Upper lobe of left lung (tissue), 6 donors: Measurements from ENCODE around the gene MYLK. TPM values are rescaled to one million over a fixed set of nuclear protein-coding genes. Genes with fewer than 3 reads are reported as not detected.

ENCODE experiments used
- ATAC-seq, 2 donors: fragments of 200-7000 bp; cut with Tn5 transposase; one replicate each; pipeline ENCODE4 v1.9.1; 2022; ENCODE audit warnings: mild to moderate bottlenecking in 2 of 2, moderate library complexity in 2 of 2; ENCODE audit not compliant: low FRiP score in 2 of 2
- DNase-seq, 2 donors: peaks; one replicate each; pipeline ENCODE4 v3.0.0-alpha.2; 2019 to 2020
- H3K27ac ChIP-seq, 4 donors: fragments of 200-600 bp; sonication (generic); one replicate each; pipeline ENCODE4 v1.5.1; 2016 to 2019
- H3K27me3 ChIP-seq, 4 donors: fragments of 200-600 bp; sonication (generic); one replicate each; pipeline ENCODE4 v1.5.1; 2017 to 2019
- H3K36me3 ChIP-seq, 4 donors: fragments of 200-600 bp; sonication (generic); one replicate each; pipeline ENCODE4 v1.5.1; 2016 to 2019
- H3K4me1 ChIP-seq, 4 donors: fragments of 200-600 bp; sonication (generic); one replicate each; pipeline ENCODE4 v1.5.1; 2018 to 2019
- H3K4me3 ChIP-seq, 4 donors: fragments of 200-600 bp; sonication (generic); one replicate each; pipeline ENCODE4 v1.5.1; 2017 to 2019; ENCODE audit warnings: mild to moderate bottlenecking in 2 of 4, moderate library complexity in 1 of 4
- H3K9me3 ChIP-seq, 4 donors: fragments of 200-600 bp; sonication (generic); one replicate each; pipeline ENCODE4 v1.5.1; 2018 to 2019
- EP300 ChIP-seq, 4 donors: sonication (generic); formaldehyde crosslinking; IDR thresholded peaks; one replicate each; pipeline ENCODE4 v1.5.1; 2017; ENCODE audit warnings: antibody characterized with exemption in 4 of 4, control low read depth in 2 of 4
- POLR2A ChIP-seq, 4 donors: fragments of 450-650 bp; IDR thresholded peaks; one replicate each; pipeline ENCODE4 v1.5.1; 2016 to 2017; ENCODE audit warnings: antibody characterized with exemption in 4 of 4, mild to moderate bottlenecking in 2 of 4
- POLR2AphosphoS5 ChIP-seq, 2 donors: sonication (generic); formaldehyde crosslinking; IDR thresholded peaks; one replicate each; pipeline ENCODE4 v1.5.1; 2017; ENCODE audit warnings: antibody characterized with exemption in 2 of 2
- WGBS, 2 donors: methylation state at CpG; one replicate each; pipeline ENCODE4 v1.1.5; 2017 to 2018; 5-methylcytosine and 5-hydroxymethylcytosine counted together
- total RNA-seq, 6 donors: library from RNA; depleted of rRNA in 4 of 6; stranded (reverse); fragments of >200 nt in 4 of 6; gene quantifications; one replicate each; pipeline versions ENCODE4 v1.1.0 to v1.2.1, GENCODE V29; 2016 to 2021
- TF ChIP-seq, protein P1 (sequence below), 6 experiments: fragments of 450-650 bp in 4 of 6; fragments of 200-600 bp in 2 of 6; sonication (generic) in 2 of 6; IDR thresholded peaks; one replicate each; pipeline ENCODE4 v1.5.1; 2016 to 2019; ENCODE audit warnings: antibody characterized with exemption in 6 of 6
- donor health status: DM: no; HTN: no; CAD: no; lungs with moderate emphysema.
- donor health status: DM: no; HTN: yes; CAD: no; lungs with severe emphysema.

Gene MYLK
- total RNA-seq, 6 donors from 2014 or later = 105 to 378 (median 160) TPM

DNA sequence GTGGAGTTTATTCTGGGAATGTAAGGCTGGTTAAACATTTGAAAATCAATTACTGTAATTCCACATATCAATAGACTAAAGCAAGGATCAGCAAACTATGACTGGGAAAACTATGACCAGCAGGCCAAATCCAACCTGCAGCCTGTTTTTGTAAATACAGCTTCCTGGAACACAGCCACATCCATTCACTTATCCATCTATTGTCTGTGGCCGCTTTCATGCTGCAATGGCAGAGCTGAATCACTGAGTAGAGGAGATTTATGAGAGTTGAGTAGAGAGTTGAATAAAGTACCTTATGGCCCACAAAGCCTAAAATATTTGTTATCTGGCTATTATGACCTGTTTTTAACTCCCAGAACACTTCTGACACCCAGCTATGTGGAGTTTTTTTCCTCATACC is 12.2 kb downstream of the MYLK start:
- H3K9me3 ChIP-seq = no peaks in the 10 kb centered on the region
- H3K36me3 ChIP-seq = no peaks in the 10 kb centered on the region
- DNase-seq (no peak), ATAC-seq (no peak)
- H3K27me3 ChIP-seq = no peaks in the 10 kb centered on the region
- 67 to 70% methylated on average over 1 of the region's 1 CpG for WGBS, 2 donors
- H3K27ac ChIP-seq = no peak overlapping the region
- no peaks in the 10 kb centered on the region for H3K4me1 ChIP-seq
- TF ChIP-seq, protein P1, sequence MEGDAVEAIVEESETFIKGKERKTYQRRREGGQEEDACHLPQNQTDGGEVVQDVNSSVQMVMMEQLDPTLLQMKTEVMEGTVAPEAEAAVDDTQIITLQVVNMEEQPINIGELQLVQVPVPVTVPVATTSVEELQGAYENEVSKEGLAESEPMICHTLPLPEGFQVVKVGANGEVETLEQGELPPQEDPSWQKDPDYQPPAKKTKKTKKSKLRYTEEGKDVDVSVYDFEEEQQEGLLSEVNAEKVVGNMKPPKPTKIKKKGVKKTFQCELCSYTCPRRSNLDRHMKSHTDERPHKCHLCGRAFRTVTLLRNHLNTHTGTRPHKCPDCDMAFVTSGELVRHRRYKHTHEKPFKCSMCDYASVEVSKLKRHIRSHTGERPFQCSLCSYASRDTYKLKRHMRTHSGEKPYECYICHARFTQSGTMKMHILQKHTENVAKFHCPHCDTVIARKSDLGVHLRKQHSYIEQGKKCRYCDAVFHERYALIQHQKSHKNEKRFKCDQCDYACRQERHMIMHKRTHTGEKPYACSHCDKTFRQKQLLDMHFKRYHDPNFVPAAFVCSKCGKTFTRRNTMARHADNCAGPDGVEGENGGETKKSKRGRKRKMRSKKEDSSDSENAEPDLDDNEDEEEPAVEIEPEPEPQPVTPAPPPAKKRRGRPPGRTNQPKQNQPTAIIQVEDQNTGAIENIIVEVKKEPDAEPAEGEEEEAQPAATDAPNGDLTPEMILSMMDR (IDR thresholded peaks at IDR 0.05) = no peak
- TF ChIP-seq EP300 (IDR thresholded peaks at IDR 0.05) (no peak), POLR2AphosphoS5 (IDR thresholded peaks at IDR 0.05) (no peak), POLR2A (IDR thresholded peaks at IDR 0.05) (no peak)
- H3K4me3 ChIP-seq = no peak overlapping the region

DNA sequence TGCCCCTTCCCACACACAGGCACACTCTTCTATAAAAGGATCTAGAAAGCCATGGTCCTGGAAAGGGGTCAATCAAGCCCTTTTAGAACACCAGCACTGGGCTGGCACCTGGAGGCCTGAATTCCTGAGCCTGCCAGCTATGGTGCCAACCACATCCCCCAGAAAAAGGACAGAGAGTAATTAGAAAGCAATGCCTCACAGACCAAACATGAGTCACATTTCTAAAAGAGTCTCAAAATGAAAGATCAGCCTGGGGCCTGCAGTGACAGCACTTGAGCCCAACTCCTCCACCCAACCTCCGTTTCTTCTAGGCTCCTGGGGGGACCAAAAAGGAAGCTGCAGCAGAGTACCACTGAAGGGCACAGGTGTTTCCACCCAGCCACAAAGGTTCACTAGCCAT is 14.1 kb downstream of the MYLK start:
- H3K27me3 ChIP-seq = no peaks in the 10 kb centered on the region
- no peaks in the 10 kb centered on the region for H3K4me1 ChIP-seq
- no peaks in the 10 kb centered on the region for H3K9me3 ChIP-seq
- TF ChIP-seq POLR2A (IDR thresholded peaks at IDR 0.05) (no peak), POLR2AphosphoS5 (IDR thresholded peaks at IDR 0.05) (no peak), EP300 (IDR thresholded peaks at IDR 0.05) (no peak)
- TF ChIP-seq, protein P1 (IDR thresholded peaks at IDR 0.05) = no peak
- no peaks in the 10 kb centered on the region for H3K36me3 ChIP-seq
- 93 to 100% methylated on average over 1 of the region's 1 CpG for WGBS, 2 donors
- H3K27ac ChIP-seq = no peak overlapping the region
- no peak overlapping the region for H3K4me3 ChIP-seq
- DNase-seq (no peak), ATAC-seq (no peak)

DNA sequence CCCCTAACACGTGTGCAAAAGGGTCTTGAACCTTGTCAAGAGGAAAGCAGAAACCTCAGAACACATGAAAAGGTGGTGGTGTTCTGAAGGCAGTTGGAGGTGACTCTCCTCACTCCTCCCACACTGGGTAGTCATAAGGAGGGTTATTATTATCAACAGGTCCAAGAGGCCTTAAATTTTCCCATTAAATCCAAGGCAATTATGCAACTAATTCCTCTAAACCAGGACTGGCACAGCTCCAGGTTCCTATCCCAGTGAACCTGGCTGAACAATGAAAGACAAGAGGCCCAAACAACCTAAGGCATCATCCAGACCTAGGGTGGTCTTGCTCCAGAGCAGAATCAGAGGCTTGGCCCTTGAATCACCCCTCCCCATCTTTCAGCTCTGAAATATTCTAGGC is 15.0 kb downstream of the MYLK start:
- 63 to 78% methylated on average over 1 of the region's 1 CpG for WGBS, 2 donors

DNA sequence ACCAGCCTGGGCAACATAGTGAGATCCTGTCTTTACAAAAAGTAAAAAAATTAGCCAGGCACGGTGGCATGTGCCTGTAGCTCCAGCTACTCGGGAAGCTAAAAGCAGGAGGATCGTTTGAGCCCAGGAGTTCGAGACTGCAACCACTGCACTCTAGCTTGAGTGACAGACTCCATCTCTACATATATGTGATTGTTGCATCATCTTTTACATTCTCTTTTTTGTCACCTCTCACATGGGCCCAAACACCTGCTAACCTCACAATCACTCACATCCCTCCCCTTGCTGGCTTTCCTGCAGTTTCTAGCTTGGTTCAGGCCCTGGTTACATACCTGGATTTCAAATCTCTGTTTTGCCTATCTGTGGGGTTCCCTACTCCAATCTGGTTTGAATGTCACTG is 19.4 kb downstream of the MYLK start:
- Histone ChIP-seq H3K4me3 (no peak overlapping the region), H3K36me3 (no peaks in the 10 kb centered on the region), H3K9me3 (no peaks in the 10 kb centered on the region), H3K27ac (no peak overlapping the region), H3K27me3 (no peaks in the 10 kb centered on the region), H3K4me1 (no peaks in the 10 kb centered on the region)
- 89 to 94% methylated on average over 4 of the region's 4 CpGs for WGBS, 2 donors
- TF ChIP-seq POLR2AphosphoS5 (IDR thresholded peaks at IDR 0.05) = no peak
- no peak for TF ChIP-seq EP300 (IDR thresholded peaks at IDR 0.05)
- no peak for TF ChIP-seq POLR2A (IDR thresholded peaks at IDR 0.05)
- TF ChIP-seq, protein P1 (IDR thresholded peaks at IDR 0.05) = no peak
- DNase-seq (no peak), ATAC-seq (no peak)

More for the DNA sequence above, 15.0 kb downstream of the MYLK start:
- no peak for ATAC-seq
- no peaks in the 10 kb centered on the region for H3K9me3 ChIP-seq
- no peak for DNase-seq
- H3K27me3 ChIP-seq = no peaks in the 10 kb centered on the region
- H3K4me3 ChIP-seq = no peak overlapping the region
- no peak overlapping the region for H3K27ac ChIP-seq
- TF ChIP-seq POLR2AphosphoS5 (IDR thresholded peaks at IDR 0.05) (no peak), POLR2A (IDR thresholded peaks at IDR 0.05) (no peak), EP300 (IDR thresholded peaks at IDR 0.05) (no peak)
- TF ChIP-seq, protein P1 (IDR thresholded peaks at IDR 0.05) = no peak
- no peaks in the 10 kb centered on the region for H3K36me3 ChIP-seq
- H3K4me1 ChIP-seq = no peaks in the 10 kb centered on the region

DNA sequence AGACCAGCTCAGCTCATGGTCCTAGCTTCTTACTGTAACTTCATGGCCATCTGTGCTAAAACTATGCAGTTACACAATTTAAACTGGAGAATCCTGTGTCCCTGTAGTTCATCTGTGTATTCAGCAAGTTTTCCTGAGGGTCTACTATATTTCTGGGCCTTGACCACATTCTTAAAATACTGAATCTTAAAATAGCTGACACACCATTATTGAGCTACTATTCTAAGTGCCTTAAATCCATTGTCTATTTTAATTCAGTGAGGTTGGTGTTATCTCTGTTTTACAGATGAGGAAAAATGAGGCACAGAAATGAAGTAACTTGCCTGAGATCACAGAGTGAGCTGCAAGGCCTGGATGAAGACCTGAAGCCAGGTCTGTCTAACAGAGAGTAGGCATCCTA is 22.0 kb downstream of the MYLK start:
- Histone ChIP-seq H3K4me3 (no peak overlapping the region), H3K9me3 (no peaks in the 10 kb centered on the region), H3K27me3 (no peaks in the 10 kb centered on the region), H3K36me3 (no peaks in the 10 kb centered on the region), H3K27ac (no peak overlapping the region), H3K4me1 (no peaks in the 10 kb centered on the region)
- no peak for DNase-seq
- no peak for ATAC-seq
- TF ChIP-seq EP300 (IDR thresholded peaks at IDR 0.05) (no peak), POLR2AphosphoS5 (IDR thresholded peaks at IDR 0.05) (no peak), POLR2A (IDR thresholded peaks at IDR 0.05) (no peak)
- TF ChIP-seq, protein P1 (IDR thresholded peaks at IDR 0.05) = no peak
